A549 (cell line): ENCODE measurements around the gene MLLT3. TPM values are rescaled to one million over a fixed set of nuclear protein-coding genes. Genes with fewer than 3 reads are reported as not detected.

Experiments
- ATAC-seq, 2 experiments: fragments of 200-7000 bp in 1 of 2; fragments of >200 bp in 1 of 2; cut with Nextera tagmentation in 1 of 2; cut with Tn5 transposase in 1 of 2; 3 replicates each; pipeline versions ENCODE4 v1.8.0 to v1.9.1; 2018 to 2020; ENCODE audit warnings: mild to moderate bottlenecking in 1 of 2, moderate library complexity in 1 of 2
- CTCF ChIA-PET: fragments of 300-600 bp; sonication (Branson Sonifier 250); formaldehyde crosslinking; extraction: SDS; loops from one replicate; lab custom pipeline; 2021; ENCODE audit warnings: antibody characterized with exemption, inconsistent platforms; lab: Yijun Ruan, JAX
- POLR2A ChIA-PET: fragments of 350-600 bp; formaldehyde crosslinking; extraction: SDS; loops from one replicate; lab custom pipeline; 2021; ENCODE audit warnings: antibody characterized with exemption, inconsistent platforms; lab: Yijun Ruan, JAX
- DNase-seq, 2 experiments: peaks; one replicate each; pipeline versions ENCODE4 v3.0.0 to v3.0.0-alpha.2; 2011 to 2016; ENCODE audit warnings: low read depth in 1 of 2, low spot score in 1 of 2
- FAIRE-seq: peaks from 2 replicates; lab custom pipeline; 2011; peaks lifted over from hg19 to GRCh38; lab: Jason Lieb, UNC
- H3K27ac ChIP-seq, 2 experiments: fragments of >200 bp; sonication (Bioruptor Twin); formaldehyde crosslinking; 3 replicates each; pipeline ENCODE4 v1.5.1; 2016 to 2017
- H3K4me1 ChIP-seq: fragments of >200 bp; sonication (Bioruptor Twin); formaldehyde crosslinking; 3 replicates; pipeline ENCODE4 v1.6.1; 2016
- H3K4me2 ChIP-seq: fragments of >200 bp; sonication (Bioruptor Twin); formaldehyde crosslinking; 3 replicates; pipeline ENCODE4 v1.6.1; 2016
- H3K4me3 ChIP-seq: fragments of >200 bp; sonication (Bioruptor Twin); formaldehyde crosslinking; 3 replicates; pipeline ENCODE4 v1.5.1; 2016
- H3K9me3 ChIP-seq: fragments of >200 bp; sonication (Bioruptor Twin); formaldehyde crosslinking; 3 replicates; pipeline ENCODE4 v1.6.1; 2016
- BCL3 ChIP-seq: fragments of >200 bp; sonication (Bioruptor Twin); formaldehyde crosslinking; IDR thresholded peaks from 3 replicates; pipeline ENCODE4 v1.6.1; 2016
- CEBPB ChIP-seq, 2 experiments: fragments of >200 bp in 1 of 2; sonication (Bioruptor Twin) in 1 of 2; formaldehyde crosslinking in 1 of 2; IDR thresholded peaks; 2 replicates each; pipeline ENCODE4 v1.6.1; 2012 to 2016
- CHD2 ChIP-seq: fragments of 150-350 bp; IDR thresholded peaks from 2 replicates; pipeline ENCODE4 v1.6.1; 2014; ENCODE audit warnings: low read length; ENCODE audit not compliant: partially characterized antibody
- EP300 ChIP-seq, 2 experiments: fragments of >200 bp; sonication (Bioruptor Twin); formaldehyde crosslinking; IDR thresholded peaks; 2 replicates in 1 of 2; 3 replicates in 1 of 2; pipeline ENCODE4 v1.6.1; 2016 to 2017
- ESRRA ChIP-seq: fragments of 150-350 bp; IDR thresholded peaks from 2 replicates; pipeline ENCODE4 v1.6.1; 2014; ENCODE audit warnings: mild to moderate bottlenecking, low read length, borderline replicate concordance
- FOSL2 ChIP-seq, 2 experiments: fragments of 450-650 bp in 1 of 2; fragments of >200 bp in 1 of 2; sonication (Bioruptor Twin) in 1 of 2; formaldehyde crosslinking; IDR thresholded peaks; 2 replicates each; pipeline versions ENCODE4 v1.5.0 to v1.6.1; 2016 to 2020; ENCODE audit warnings: mild to moderate bottlenecking in 1 of 2, moderate library complexity in 1 of 2
- GATA3 ChIP-seq: IDR thresholded peaks from 2 replicates; pipeline ENCODE4 v1.6.1; 2012; ENCODE audit warnings: borderline replicate concordance
- HDAC2 ChIP-seq: fragments of 200-600 bp; sonication (generic); IDR thresholded peaks from 2 replicates; pipeline ENCODE4 v1.6.1; 2016
- HES2 ChIP-seq: fragments of >200 bp; sonication (Bioruptor Twin); formaldehyde crosslinking; IDR thresholded peaks from 2 replicates; pipeline ENCODE4 v1.6.1; 2016
- JUN ChIP-seq, 2 experiments: fragments of >200 bp; sonication (Bioruptor Twin); formaldehyde crosslinking; IDR thresholded peaks; 2 replicates in 1 of 2; 3 replicates in 1 of 2; pipeline ENCODE4 v1.6.1; 2016 to 2017
- KDM5A ChIP-seq: fragments of 200-600 bp; sonication (generic); IDR thresholded peaks from 2 replicates; pipeline ENCODE4 v1.6.1; 2016; ENCODE audit warnings: antibody characterized with exemption, mild to moderate bottlenecking
- MAFK ChIP-seq: fragments of 450-650 bp; IDR thresholded peaks from 2 replicates; pipeline ENCODE4 v1.6.1; 2014; ENCODE audit not compliant: partially characterized antibody
- MAX ChIP-seq: IDR thresholded peaks from 2 replicates; pipeline ENCODE4 v1.6.1; 2012
- NPAS2 ChIP-seq: fragments of 250-450 bp; sonication (Bioruptor Pico); IDR thresholded peaks from 2 replicates; pipeline ENCODE4 v1.8.0; 2022; ENCODE audit warnings: mild to moderate bottlenecking, moderate library complexity, borderline replicate concordance
- NR3C1 ChIP-seq: fragments of >200 bp; sonication (Bioruptor Twin); formaldehyde crosslinking; IDR thresholded peaks from 3 replicates; pipeline ENCODE4 v1.6.1; 2017
- RARB ChIP-seq: fragments of 250-450 bp; sonication (Bioruptor Pico); IDR thresholded peaks from 2 replicates; pipeline ENCODE4 v1.8.0; 2021; ENCODE audit warnings: mild to moderate bottlenecking, moderate library complexity
- RCOR1 ChIP-seq: fragments of 150-350 bp; IDR thresholded peaks from 2 replicates; pipeline ENCODE4 v1.6.1; 2014; ENCODE audit warnings: antibody characterized with exemption, low read length, low read depth
- REST ChIP-seq: fragments of 200-600 bp; sonication (generic); IDR thresholded peaks from 2 replicates; pipeline ENCODE4 v1.6.1; 2016; ENCODE audit warnings: antibody characterized with exemption, mild to moderate bottlenecking, moderate library complexity
- RNF2 ChIP-seq: fragments of 200-600 bp; sonication (generic); IDR thresholded peaks from 2 replicates; pipeline ENCODE4 v1.6.1; 2016; ENCODE audit warnings: low read depth, mild to moderate bottlenecking, antibody characterized with exemption, moderate library complexity, borderline replicate concordance
- TP53 ChIP-seq: fragments of 250-450 bp; sonication (Bioruptor Pico); IDR thresholded peaks from 2 replicates; pipeline ENCODE4 v1.5.0; 2021; ENCODE audit warnings: mild to moderate bottlenecking, moderate library complexity
- ZC3H11A ChIP-seq: fragments of 450-650 bp; IDR thresholded peaks from 2 replicates; pipeline ENCODE4 v1.6.1; 2014; ENCODE audit warnings: antibody characterized with exemption, mild to moderate bottlenecking
- ZNF302 ChIP-seq: fragments of 250-450 bp; sonication (Bioruptor Pico); IDR thresholded peaks from 2 replicates; pipeline ENCODE4 v1.9.0; 2021; ENCODE audit warnings: inconsistent platforms, mild to moderate bottlenecking, moderate library complexity
- WGBS: methylation state at CpG from one replicate; pipeline ENCODE4 v1.1.6; 2017; ENCODE audit errors: missing lambda C conversion rate; 5-methylcytosine and 5-hydroxymethylcytosine counted together
- polyA plus RNA-seq, 4 experiments: library from polyadenylated mRNA; depleted of rRNA in 3 of 4; stranded (reverse); fragments of >200 nt; fragmentation: RNase III in 1 of 4; extraction: RNeasy Plus Mini Kit Qiagen cat#74134 plus additional on column Dnase treatment in 1 of 4; gene quantifications; 2 replicates in 3 of 4; 3 replicates in 1 of 4; pipeline ENCODE4 v1.2.3, GENCODE V29; 2011 to 2017
- TF ChIP-seq, protein P1 (sequence below): IDR thresholded peaks from 2 replicates; pipeline ENCODE4 v1.6.1; 2012
- TF ChIP-seq, protein P2 (sequence below): fragments of 450-650 bp; IDR thresholded peaks from 2 replicates; pipeline ENCODE4 v1.6.1; 2014; ENCODE audit warnings: antibody characterized with exemption

MLLT3 gene
- polyA plus RNA-seq, 2 of the 4 experiments (the other 2 are of a cell fraction): 14.3 to 47.6 TPM

GRCh38 chr9:20537294-20537693 lies 85.0 kb downstream of the MLLT3 start:
- CTCF ChIA-PET: interaction anchor here (1.6 kb wide), 1 partner anchor 404 kb away, joined by 3 read pairs; no protein-coding TSS in a partner anchor
- no peak overlapping the region for H3K4me2 ChIP-seq
- FAIRE-seq (no peak), DNase-seq (no peak), ATAC-seq (no peak)
- WGBS: 40% methylated on average over 2 of the region's 2 CpGs
- 0 out of 3 replicates have a peak, but pooled peaks cover 4% of the 10 kb centered on the region for H3K4me1 ChIP-seq
- TF ChIP-seq ZC3H11A: no peak
- TF ChIP-seq NR3C1: no peak
- TF ChIP-seq JUN (IDR thresholded peaks at IDR 0.05): no peak
- TF ChIP-seq, protein P1, sequence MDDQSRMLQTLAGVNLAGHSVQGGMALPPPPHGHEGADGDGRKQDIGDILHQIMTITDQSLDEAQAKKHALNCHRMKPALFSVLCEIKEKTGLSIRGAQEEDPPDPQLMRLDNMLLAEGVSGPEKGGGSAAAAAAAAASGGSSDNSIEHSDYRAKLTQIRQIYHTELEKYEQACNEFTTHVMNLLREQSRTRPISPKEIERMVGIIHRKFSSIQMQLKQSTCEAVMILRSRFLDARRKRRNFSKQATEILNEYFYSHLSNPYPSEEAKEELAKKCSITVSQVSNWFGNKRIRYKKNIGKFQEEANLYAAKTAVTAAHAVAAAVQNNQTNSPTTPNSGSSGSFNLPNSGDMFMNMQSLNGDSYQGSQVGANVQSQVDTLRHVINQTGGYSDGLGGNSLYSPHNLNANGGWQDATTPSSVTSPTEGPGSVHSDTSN: no peak
- no peak for TF ChIP-seq GATA3
- no peak for TF ChIP-seq HES2
- no peak for TF ChIP-seq NPAS2 (CRISPR knock-in tag)
- TF ChIP-seq, protein P2, sequence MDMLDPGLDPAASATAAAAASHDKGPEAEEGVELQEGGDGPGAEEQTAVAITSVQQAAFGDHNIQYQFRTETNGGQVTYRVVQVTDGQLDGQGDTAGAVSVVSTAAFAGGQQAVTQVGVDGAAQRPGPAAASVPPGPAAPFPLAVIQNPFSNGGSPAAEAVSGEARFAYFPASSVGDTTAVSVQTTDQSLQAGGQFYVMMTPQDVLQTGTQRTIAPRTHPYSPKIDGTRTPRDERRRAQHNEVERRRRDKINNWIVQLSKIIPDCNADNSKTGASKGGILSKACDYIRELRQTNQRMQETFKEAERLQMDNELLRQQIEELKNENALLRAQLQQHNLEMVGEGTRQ: no peak
- TF ChIP-seq CHD2: no peak
- TF ChIP-seq ESRRA: no peak
- TF ChIP-seq EP300 (IDR thresholded peaks at IDR 0.05): no peak
- TF ChIP-seq RARB (CRISPR knock-in tag): no peak
- H3K27ac ChIP-seq: no peak overlapping the region
- H3K4me3 ChIP-seq: no peak overlapping the region
- POLR2A ChIA-PET: no interaction called here
- peaks cover 17% of the 10 kb centered on the region for H3K9me3 ChIP-seq

DNA sequence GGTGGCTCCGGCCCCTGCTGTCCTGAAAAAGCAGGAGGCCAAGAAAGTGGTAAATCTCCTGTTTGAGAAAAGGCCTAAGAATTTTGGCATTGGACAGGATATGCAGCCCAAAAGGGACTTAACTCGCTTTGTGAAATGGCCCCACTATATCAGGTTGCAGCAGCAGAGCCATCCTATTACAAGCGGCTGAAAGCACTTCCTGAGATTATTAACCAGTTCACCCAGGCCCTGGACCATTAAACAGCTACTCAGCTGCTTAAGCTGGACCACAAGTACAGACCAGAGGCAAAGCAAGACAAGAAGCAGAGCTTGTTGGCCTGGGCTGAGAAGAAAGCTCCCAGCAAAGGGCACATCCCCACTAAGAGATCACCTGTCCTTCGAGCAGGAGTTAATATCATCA lies 89.7 kb downstream of the MLLT3 start:
- Histone ChIP-seq H3K4me1 (0 out of 3 replicates have a peak, but pooled peaks cover 4% of the 10 kb centered on the region), H3K27ac (no peak overlapping the region), H3K4me3 (no peak overlapping the region), H3K4me2 (no peak overlapping the region), H3K9me3 (no peaks in the 10 kb centered on the region)
- no peak for ATAC-seq
- TF ChIP-seq TP53 (CRISPR knock-in tag) (no peak), BCL3 (no peak), ESRRA (no peak), CEBPB (IDR thresholded peaks at IDR 0.05) (no peak), MAX (no peak), KDM5A (no peak), RNF2 (no peak), MAFK (no peak)
- CTCF ChIA-PET: interaction anchor here (1.3 to 1.7 kb wide), 2 partner anchors 26 to 59 kb away, joined by 3 to 4 read pairs; no protein-coding TSS in a partner anchor
- 94% methylated on average over 4 of the region's 4 CpGs for WGBS
- POLR2A ChIA-PET: no interaction called here
- no peak for FAIRE-seq
- no peak for DNase-seq

- no peak for ATAC-seq
- no peak for DNase-seq
- no peak overlapping the region for H3K4me3 ChIP-seq
- ChIA-PET POLR2A (no interaction called here), CTCF (no interaction called here)
- WGBS: 94% methylated on average over 2 of the region's 2 CpGs
- H3K4me1 ChIP-seq: peaks cover 14% of the 10 kb centered on the region
- no peak for FAIRE-seq
- TF ChIP-seq BCL3 (no peak), RNF2 (no peak), NR3C1 (no peak), ZNF302 (CRISPR knock-in tag) (no peak), CHD2 (no peak), HDAC2 (no peak), RCOR1 (no peak), NPAS2 (CRISPR knock-in tag) (no peak), FOSL2 (IDR thresholded peaks at IDR 0.05) (no peak), FOSL2 (CRISPR knock-in tag; IDR thresholded peaks at IDR 0.05) (no peak), REST (no peak)
- TF ChIP-seq, protein P2: no peak
- TF ChIP-seq, all 56 proteins: peak for 0
- Histone ChIP-seq H3K9me3 (no peaks in the 10 kb centered on the region), H3K4me2 (no peak overlapping the region), H3K27ac (no peak overlapping the region)
These were observed 92.5 kb downstream of the MLLT3 start for GRCh38 chr9:20529837-20530236.
